ENCODE data around the gene NAT14.
A peak's percentile ranks its signal among the peaks of the same experiment; 100 is the strongest.

Gene NAT14

DNA sequence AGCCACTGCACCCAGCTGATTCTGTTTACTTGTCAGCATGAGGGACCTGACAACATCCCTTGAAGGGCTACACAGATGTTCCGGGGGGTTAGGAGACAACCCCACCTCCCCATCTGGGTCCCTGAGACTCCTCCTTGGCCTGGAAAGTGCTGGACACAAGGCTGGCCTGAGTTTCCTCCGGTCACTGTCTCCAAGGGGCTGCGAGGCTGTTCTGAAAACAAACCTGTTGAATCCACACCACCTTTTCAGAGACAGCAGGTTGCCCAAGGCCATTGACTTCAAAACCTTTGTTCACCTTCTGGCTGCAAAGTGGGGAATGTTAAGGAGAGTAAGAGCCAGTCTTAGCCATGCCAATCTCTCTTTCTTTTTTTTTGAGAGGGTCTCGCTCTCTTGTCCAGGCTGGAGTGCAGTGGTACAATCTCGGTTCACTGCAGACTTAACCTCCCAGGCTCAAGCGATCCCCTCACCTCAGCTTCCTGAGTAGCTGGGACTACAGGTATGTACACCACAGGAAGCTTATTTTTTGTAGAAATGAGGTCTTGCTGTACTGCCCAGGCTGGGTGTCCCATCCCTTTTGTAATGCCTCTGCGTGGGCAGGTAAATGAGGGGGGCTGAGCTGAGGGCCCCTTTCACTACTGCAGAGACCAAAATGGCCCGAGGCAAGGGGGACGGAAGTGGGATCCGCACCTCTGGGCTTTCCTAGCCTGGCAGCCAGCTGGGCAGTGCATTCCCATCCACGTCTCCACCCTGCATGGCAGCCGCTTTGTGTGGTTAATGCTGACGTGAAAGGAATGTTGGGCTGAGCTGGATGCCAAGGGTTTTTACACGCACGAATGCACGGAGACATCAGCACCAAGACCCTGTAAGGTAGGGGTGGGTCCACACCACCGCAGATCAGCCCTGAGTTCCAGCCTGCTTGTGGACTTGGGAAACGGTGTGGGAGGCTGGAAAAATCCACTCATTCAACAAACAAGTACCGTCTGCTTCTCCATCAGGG is 10.4 kb upstream of the NAT14 start:
- no peaks in the 10 kb centered on the region for H3K9me3 Mint-ChIP-seq
- no peaks in the 10 kb centered on the region for H3K36me3 Mint-ChIP-seq (ENCODE audit: low read depth)
- no peak overlapping the region for H3K4me3 Mint-ChIP-seq
- no peaks in the 10 kb centered on the region for H3K27me3 Mint-ChIP-seq (ENCODE audit: low read depth)
- H3K4me1 Mint-ChIP-seq (ENCODE audit: low read depth) = peaks cover 18% of the 10 kb centered on the region
- no peak overlapping the region for H3K27ac Mint-ChIP-seq

- H3K27ac Mint-ChIP-seq = peak within 1 kb of the TSS; percentile 91
- H3K4me1 Mint-ChIP-seq (ENCODE audit: low read depth) = peaks cover 23% of the 10 kb centered on the region
- peak within 1 kb of the TSS; percentile 87 for H3K4me3 Mint-ChIP-seq
- no peaks in the 10 kb centered on the region for H3K36me3 Mint-ChIP-seq (ENCODE audit: low read depth)
- H3K27me3 Mint-ChIP-seq (ENCODE audit: low read depth) = no peaks in the 10 kb centered on the region
- no peaks in the 10 kb centered on the region for H3K9me3 Mint-ChIP-seq
Observed at GRCh38 chr19:55476100-55476775, 8.8 kb upstream of the NAT14 start, which contains the start of gene ZNF628. TSS of gene ZNF628 (plus strand) at chr19:55476617. CDS start at chr19:55479911, 3,294 bp downstream.

GRCh38 chr19:55477905-55478304 is 7.1 kb upstream of the NAT14 start:
- Mint-ChIP-seq H3K4me1 (ENCODE audit: low read depth) (peaks cover 23% of the 10 kb centered on the region), H3K9me3 (no peaks in the 10 kb centered on the region), H3K4me3 (peak overlapping the region; percentile 0), H3K27me3 (ENCODE audit: low read depth) (no peaks in the 10 kb centered on the region), H3K36me3 (ENCODE audit: low read depth) (no peaks in the 10 kb centered on the region), H3K27ac (peak overlapping the region; percentile 73)

- H3K27ac Mint-ChIP-seq = no peak overlapping the region
- peak overlapping the region; percentile 0 for H3K4me3 Mint-ChIP-seq
- H3K9me3 Mint-ChIP-seq = no peaks in the 10 kb centered on the region
- no peaks in the 10 kb centered on the region for H3K27me3 Mint-ChIP-seq (ENCODE audit: low read depth)
- H3K4me1 Mint-ChIP-seq (ENCODE audit: low read depth) = peaks cover 23% of the 10 kb centered on the region
- H3K36me3 Mint-ChIP-seq (ENCODE audit: low read depth) = no peaks in the 10 kb centered on the region
Observed at GRCh38 chr19:55478364-55478763, 6.6 kb upstream of the NAT14 start.

DNA sequence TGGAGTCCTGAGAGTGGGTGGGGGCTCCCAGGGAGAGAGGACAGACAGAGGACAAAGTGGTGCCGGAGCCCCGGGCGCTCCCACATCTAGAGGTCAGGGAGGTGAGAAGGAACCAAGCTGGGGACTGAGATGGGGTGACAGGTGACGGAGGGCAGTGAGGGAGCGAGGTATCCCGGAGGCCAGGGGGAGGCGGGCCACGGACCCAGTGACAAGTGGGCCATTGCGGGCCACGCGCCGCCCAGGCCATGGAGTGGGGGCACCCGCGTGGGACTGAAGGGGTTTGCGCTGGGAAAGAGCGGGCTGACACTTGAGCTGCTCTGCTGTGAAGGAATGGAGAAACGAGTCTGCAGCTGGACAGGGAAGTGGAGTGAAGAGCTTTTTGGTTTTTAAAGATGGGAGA is 5.9 kb upstream of the NAT14 start:
- no peaks in the 10 kb centered on the region for H3K9me3 Mint-ChIP-seq
- H3K4me1 Mint-ChIP-seq (ENCODE audit: low read depth) = peaks cover 23% of the 10 kb centered on the region
- no peak overlapping the region for H3K27ac Mint-ChIP-seq
- peak overlapping the region; percentile 52 for H3K4me3 Mint-ChIP-seq
- no peaks in the 10 kb centered on the region for H3K27me3 Mint-ChIP-seq (ENCODE audit: low read depth)
- H3K36me3 Mint-ChIP-seq (ENCODE audit: low read depth) = no peaks in the 10 kb centered on the region

- H3K9me3 Mint-ChIP-seq = no peaks in the 10 kb centered on the region
- no peak overlapping the region for H3K27ac Mint-ChIP-seq
Observed at GRCh38 chr19:55479451-55480230, 5.3 kb upstream of the NAT14 start.

GRCh38 chr19:55481148-55481793 is 3.7 kb upstream of the NAT14 start:
- no peaks in the 10 kb centered on the region for H3K36me3 Mint-ChIP-seq (ENCODE audit: low read depth)
- H3K27me3 Mint-ChIP-seq (ENCODE audit: low read depth) = no peaks in the 10 kb centered on the region
- H3K4me1 Mint-ChIP-seq (ENCODE audit: low read depth) = peaks cover 18% of the 10 kb centered on the region
- H3K9me3 Mint-ChIP-seq = no peaks in the 10 kb centered on the region
- no peak overlapping the region for H3K27ac Mint-ChIP-seq
- H3K4me3 Mint-ChIP-seq = no peak overlapping the region

More at GRCh38 chr19:55479451-55480230, 5.3 kb upstream of the NAT14 start:
- Mint-ChIP-seq H3K4me1 (ENCODE audit: low read depth) (peaks cover 23% of the 10 kb centered on the region), H3K27me3 (ENCODE audit: low read depth) (no peaks in the 10 kb centered on the region), H3K4me3 (peak overlapping the region; percentile 32), H3K36me3 (ENCODE audit: low read depth) (no peaks in the 10 kb centered on the region)

- Mint-ChIP-seq H3K4me3 (no peak overlapping the region), H3K9me3 (no peaks in the 10 kb centered on the region), H3K4me1 (ENCODE audit: low read depth) (peaks cover 18% of the 10 kb centered on the region), H3K27ac (no peak overlapping the region), H3K36me3 (ENCODE audit: low read depth) (no peaks in the 10 kb centered on the region), H3K27me3 (ENCODE audit: low read depth) (no peaks in the 10 kb centered on the region)
Observed at GRCh38 chr19:55481794-55482155, 3.2 kb upstream of the NAT14 start.

- no peaks in the 10 kb centered on the region for H3K27me3 Mint-ChIP-seq (ENCODE audit: low read depth)
- H3K4me3 Mint-ChIP-seq = no peak overlapping the region
- peaks cover 18% of the 10 kb centered on the region for H3K4me1 Mint-ChIP-seq (ENCODE audit: low read depth)
- no peak overlapping the region for H3K27ac Mint-ChIP-seq
- no peaks in the 10 kb centered on the region for H3K36me3 Mint-ChIP-seq (ENCODE audit: low read depth)
- no peaks in the 10 kb centered on the region for H3K9me3 Mint-ChIP-seq
Observed at GRCh38 chr19:55482156-55482961, 2.6 kb upstream of the NAT14 start.

GRCh38 chr19:55482967-55483705 is 1.9 kb upstream of the NAT14 start:
- no peaks in the 10 kb centered on the region for H3K27me3 Mint-ChIP-seq (ENCODE audit: low read depth)
- H3K9me3 Mint-ChIP-seq = no peaks in the 10 kb centered on the region
- no peak overlapping the region for H3K27ac Mint-ChIP-seq
- H3K36me3 Mint-ChIP-seq (ENCODE audit: low read depth) = no peaks in the 10 kb centered on the region
- H3K4me1 Mint-ChIP-seq (ENCODE audit: low read depth) = peaks cover 12% of the 10 kb centered on the region
- no peak overlapping the region for H3K4me3 Mint-ChIP-seq

- no peak overlapping the region for H3K27ac Mint-ChIP-seq
- H3K9me3 Mint-ChIP-seq = no peaks in the 10 kb centered on the region
- H3K4me3 Mint-ChIP-seq = peak overlapping the region; percentile 78
- no peaks in the 10 kb centered on the region for H3K27me3 Mint-ChIP-seq (ENCODE audit: low read depth)
- no peaks in the 10 kb centered on the region for H3K36me3 Mint-ChIP-seq (ENCODE audit: low read depth)
- H3K4me1 Mint-ChIP-seq (ENCODE audit: low read depth) = peaks cover 7% of the 10 kb centered on the region
Observed at GRCh38 chr19:55483706-55484592, 1.0 kb upstream of the NAT14 start.

- Mint-ChIP-seq H3K4me1 (ENCODE audit: low read depth) (no peaks in the 10 kb centered on the region), H3K27ac (peak overlapping the region; percentile 28), H3K4me3 (peak overlapping the region; percentile 78), H3K36me3 (ENCODE audit: low read depth) (no peaks in the 10 kb centered on the region), H3K9me3 (no peaks in the 10 kb centered on the region), H3K27me3 (ENCODE audit: low read depth) (no peaks in the 10 kb centered on the region)
Observed at GRCh38 chr19:55485439-55486011, 537 bp downstream of the NAT14 start.
